GM10847 (cell line): Measurements from ENCODE around the gene MRPS14.

Experiments
- POLR2A ChIP-seq: IDR thresholded peaks from 2 replicates; pipeline ENCODE4 v1.6.1; 2011; ENCODE audit not compliant: insufficient read length; ENCODE audit errors: extremely low read depth

Gene MRPS14

GRCh38 chr1:174999216-174999935, 23.8 kb downstream of the MRPS14 start:
- TF ChIP-seq POLR2A: peak; percentile 77

- TF ChIP-seq POLR2A: no peak
Observed at GRCh38 chr1:174998569-174999215, 24.5 kb downstream of the MRPS14 start.

- no peak for TF ChIP-seq POLR2A
Observed at GRCh38 chr1:174997041-174997440, 26.2 kb downstream of the MRPS14 start.

GRCh38 chr1:174996476-174996875, 26.7 kb downstream of the MRPS14 start:
- TF ChIP-seq POLR2A: no peak

- TF ChIP-seq POLR2A: no peak
Observed at GRCh38 chr1:174995916-174996315, 27.3 kb downstream of the MRPS14 start.

DNA sequence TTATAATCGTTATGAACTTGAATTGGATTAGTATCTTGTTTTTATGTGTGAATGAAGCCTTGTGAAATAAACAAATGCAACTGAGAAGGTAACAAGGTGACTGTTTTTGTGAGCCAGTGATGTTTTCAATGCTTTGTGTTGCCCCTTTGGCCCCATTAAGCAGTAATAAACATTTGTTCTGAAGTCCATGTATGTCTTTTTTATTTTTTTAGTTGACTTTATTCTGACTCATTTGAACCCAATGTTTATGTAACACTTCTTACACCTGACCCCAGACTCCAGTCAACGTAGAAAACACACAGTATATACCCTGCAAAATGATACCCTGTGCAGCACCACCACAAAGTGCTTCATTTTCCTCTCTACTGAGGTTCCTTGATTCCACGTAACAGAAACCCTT, 28.1 kb downstream of the MRPS14 start:
- no peak for TF ChIP-seq POLR2A

DNA sequence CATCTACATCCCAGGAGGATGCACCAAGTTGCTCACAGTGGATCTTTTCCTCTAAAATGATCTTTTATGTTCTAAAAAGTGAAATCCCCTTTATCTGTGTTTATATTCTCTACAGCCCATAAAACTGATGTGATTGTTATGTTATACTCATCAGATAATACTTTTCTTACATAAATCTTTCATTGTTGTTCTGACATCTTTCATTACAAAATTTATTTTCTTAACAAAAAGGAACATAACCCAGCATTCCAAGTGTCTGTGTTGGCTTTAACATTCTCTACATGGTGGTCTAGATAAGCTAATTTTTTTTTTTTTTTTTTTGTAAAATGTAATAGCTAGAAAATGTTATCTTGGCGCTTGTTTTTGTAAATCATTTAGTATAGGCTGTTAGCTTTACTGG, 31.8 kb downstream of the MRPS14 start:
- no peak for TF ChIP-seq POLR2A

- no peak for TF ChIP-seq POLR2A
Observed at GRCh38 chr1:174990382-174990999, 32.7 kb downstream of the MRPS14 start.

GRCh38 chr1:174989536-174990220, 33.5 kb downstream of the MRPS14 start:
- TF ChIP-seq POLR2A: no peak

DNA sequence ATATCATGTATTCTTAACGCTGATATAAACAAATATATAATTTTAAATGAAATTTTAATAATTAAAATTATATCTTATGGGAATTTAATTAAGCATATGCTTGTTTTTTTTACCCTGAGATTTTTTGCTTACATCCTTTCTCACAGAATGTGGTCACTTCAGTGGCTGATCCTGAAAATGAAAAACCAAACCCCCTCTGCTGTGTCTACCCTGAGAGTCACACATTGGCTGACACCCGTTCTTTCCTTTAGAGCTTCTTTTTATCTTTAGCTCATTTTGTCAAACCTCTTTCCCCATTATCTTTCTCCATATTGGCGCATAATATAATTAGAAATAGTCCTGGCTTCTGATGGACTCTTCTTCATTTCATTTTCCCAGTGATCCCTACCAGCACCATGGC, 34.2 kb downstream of the MRPS14 start:
- no peak for TF ChIP-seq POLR2A

GRCh38 chr1:174988539-174988938, 34.7 kb downstream of the MRPS14 start:
- TF ChIP-seq POLR2A: no peak

- no peak for TF ChIP-seq POLR2A
Observed at GRCh38 chr1:174984952-174985351, 38.3 kb downstream of the MRPS14 start.

GRCh38 chr1:174982971-174983689, 40.1 kb downstream of the MRPS14 start:
- no peak for TF ChIP-seq POLR2A

DNA sequence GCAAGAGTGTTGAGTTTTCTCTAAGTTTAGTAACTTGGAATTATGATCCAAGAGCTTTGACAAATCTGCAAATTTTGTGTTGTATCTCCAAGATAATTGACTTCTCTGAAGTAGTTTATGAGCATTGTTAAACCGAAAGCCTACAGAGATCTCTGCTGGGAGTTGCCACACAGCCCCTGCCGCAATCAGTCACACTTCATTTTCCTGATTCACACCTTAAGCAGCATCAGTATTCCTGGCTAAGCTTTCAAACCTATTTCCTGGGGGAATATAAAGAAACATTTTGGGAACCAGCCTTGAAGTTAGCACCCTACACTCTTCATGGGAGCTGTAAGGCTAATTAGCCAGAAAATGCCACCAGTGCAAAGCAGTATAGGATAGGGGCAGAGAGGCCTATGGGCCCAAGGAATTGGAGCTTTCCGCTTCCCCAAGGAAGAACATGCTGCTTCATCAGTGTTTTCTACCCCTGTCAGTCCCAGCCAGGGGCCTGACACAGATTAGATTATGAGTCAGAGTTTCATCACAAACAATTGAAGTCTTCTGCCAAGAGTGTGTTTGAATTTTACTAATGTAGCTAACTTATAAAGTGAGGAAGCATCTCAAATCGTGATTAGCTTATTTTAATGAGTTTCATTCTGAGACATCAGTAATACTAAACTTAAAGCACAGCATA, 46.7 kb downstream of the MRPS14 start:
- TF ChIP-seq POLR2A: no peak

GRCh38 chr1:174975764-174976163, 47.5 kb downstream of the MRPS14 start:
- TF ChIP-seq POLR2A: no peak
